SK-N-SH treated with all-trans-retinoic acid at 6 μM for 48 hours (cell line): ENCODE measurements around the gene EMCN.

Experiments
- BACH2 ChIP-seq: fragments of 250-450 bp; sonication (Bioruptor Pico); IDR thresholded peaks from 2 replicates; pipeline ENCODE4 v1.9.0; 2021; ENCODE audit warnings: mild to moderate bottlenecking, borderline replicate concordance
- CSDC2 ChIP-seq: fragments of 250-450 bp; sonication (Bioruptor Pico); IDR thresholded peaks from 2 replicates; pipeline ENCODE4 v1.5.0; 2020; ENCODE audit warnings: mild to moderate bottlenecking, moderate library complexity
- ESRRG ChIP-seq: fragments of 250-450 bp; sonication (Bioruptor Pico); IDR thresholded peaks from 2 replicates; pipeline ENCODE4 v1.6.1; 2021; ENCODE audit warnings: mild to moderate bottlenecking
- POU6F1 ChIP-seq: fragments of 250-450 bp; sonication (Bioruptor Pico); IDR thresholded peaks from 2 replicates; pipeline ENCODE4 v1.8.0; 2021; ENCODE audit warnings: low read depth, mild to moderate bottlenecking, moderate library complexity, borderline replicate concordance
- RARB ChIP-seq: fragments of 250-450 bp; sonication (Bioruptor Pico); IDR thresholded peaks from 2 replicates; pipeline ENCODE4 v1.8.0; 2021; ENCODE audit warnings: mild to moderate bottlenecking, moderate library complexity
- TCF4 ChIP-seq: fragments of 250-450 bp; sonication (Bioruptor Pico); IDR thresholded peaks from 2 replicates; pipeline ENCODE4 v1.8.0; 2021; ENCODE audit warnings: mild to moderate bottlenecking, moderate library complexity, borderline replicate concordance
- TSHZ2 ChIP-seq: fragments of 250-450 bp; sonication (Bioruptor Pico); IDR thresholded peaks from 2 replicates; pipeline ENCODE4 v1.5.0; 2020; ENCODE audit warnings: mild to moderate bottlenecking, moderate library complexity
- ZC3H10 ChIP-seq: fragments of 250-450 bp; sonication (Bioruptor Pico); IDR thresholded peaks from 2 replicates; pipeline ENCODE4 v1.5.1; 2021; ENCODE audit warnings: mild to moderate bottlenecking, moderate library complexity
- ZFP30 ChIP-seq: fragments of 450-650 bp; formaldehyde crosslinking; IDR thresholded peaks from 2 replicates; pipeline ENCODE4 v1.5.0; 2022; ENCODE audit warnings: mild to moderate bottlenecking, moderate library complexity
- ZNF565 ChIP-seq: fragments of 450-650 bp; formaldehyde crosslinking; conservative IDR thresholded peaks from 2 replicates; pipeline ENCODE4 v1.5.0; 2020; ENCODE audit warnings: low read depth, mild to moderate bottlenecking, moderate library complexity
- ZNF8 ChIP-seq: fragments of 450-650 bp; formaldehyde crosslinking; IDR thresholded peaks from 2 replicates; pipeline ENCODE4 v1.5.0; 2020; ENCODE audit warnings: mild to moderate bottlenecking, moderate library complexity

GRCh38 chr4:100461807-100462605, 55.8 kb downstream of the EMCN start:
- TF ChIP-seq CSDC2 (no peak), RARB (no peak), ESRRG (CRISPR knock-in tag) (no peak), ZNF8 (CRISPR knock-in tag) (no peak), ZNF565 (CRISPR knock-in tag) (no peak), TSHZ2 (CRISPR knock-in tag) (no peak), ZC3H10 (CRISPR knock-in tag) (no peak), BACH2 (CRISPR knock-in tag) (no peak), ZFP30 (CRISPR knock-in tag) (no peak), POU6F1 (CRISPR knock-in tag) (no peak), TCF4 (CRISPR knock-in tag) (no peak)
